EH (cell line): Measurements from ENCODE around the gene BMI1.

Experiments used
- DNase-seq: peaks from one replicate; pipeline ENCODE4 v3.0.0-alpha.2; 2015; ENCODE audit warnings: low read depth

BMI1 gene

GRCh38 chr10:22319980-22320558, 830 bp upstream of the BMI1 start:
- DNase-seq = no peak

DNA sequence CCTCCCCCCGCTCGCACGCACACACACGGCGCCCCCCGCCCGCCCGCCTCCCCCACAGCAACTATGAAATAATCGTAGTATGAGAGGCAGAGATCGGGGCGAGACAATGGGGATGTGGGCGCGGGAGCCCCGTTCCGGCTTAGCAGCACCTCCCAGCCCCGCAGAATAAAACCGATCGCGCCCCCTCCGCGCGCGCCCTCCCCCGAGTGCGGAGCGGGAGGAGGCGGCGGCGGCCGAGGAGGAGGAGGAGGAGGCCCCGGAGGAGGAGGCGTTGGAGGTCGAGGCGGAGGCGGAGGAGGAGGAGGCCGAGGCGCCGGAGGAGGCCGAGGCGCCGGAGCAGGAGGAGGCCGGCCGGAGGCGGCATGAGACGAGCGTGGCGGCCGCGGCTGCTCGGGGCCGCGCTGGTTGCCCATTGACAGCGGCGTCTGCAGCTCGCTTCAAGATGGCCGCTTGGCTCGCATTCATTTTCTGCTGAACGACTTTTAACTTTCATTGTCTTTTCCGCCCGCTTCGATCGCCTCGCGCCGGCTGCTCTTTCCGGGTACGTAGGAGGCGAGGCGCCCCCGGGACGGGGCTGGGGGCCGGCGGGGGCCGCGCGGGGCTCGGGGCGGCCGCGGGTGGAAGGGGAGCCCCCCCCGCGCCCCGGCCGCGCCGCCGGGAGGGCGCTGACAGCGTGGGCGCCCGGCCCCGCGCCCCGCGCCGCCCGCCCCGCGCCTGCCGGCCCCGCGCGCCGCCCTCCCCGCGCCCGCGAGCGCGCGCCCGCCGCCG, 441 bp downstream of the BMI1 start:
- peak; percentile 75 for DNase-seq

DNA sequence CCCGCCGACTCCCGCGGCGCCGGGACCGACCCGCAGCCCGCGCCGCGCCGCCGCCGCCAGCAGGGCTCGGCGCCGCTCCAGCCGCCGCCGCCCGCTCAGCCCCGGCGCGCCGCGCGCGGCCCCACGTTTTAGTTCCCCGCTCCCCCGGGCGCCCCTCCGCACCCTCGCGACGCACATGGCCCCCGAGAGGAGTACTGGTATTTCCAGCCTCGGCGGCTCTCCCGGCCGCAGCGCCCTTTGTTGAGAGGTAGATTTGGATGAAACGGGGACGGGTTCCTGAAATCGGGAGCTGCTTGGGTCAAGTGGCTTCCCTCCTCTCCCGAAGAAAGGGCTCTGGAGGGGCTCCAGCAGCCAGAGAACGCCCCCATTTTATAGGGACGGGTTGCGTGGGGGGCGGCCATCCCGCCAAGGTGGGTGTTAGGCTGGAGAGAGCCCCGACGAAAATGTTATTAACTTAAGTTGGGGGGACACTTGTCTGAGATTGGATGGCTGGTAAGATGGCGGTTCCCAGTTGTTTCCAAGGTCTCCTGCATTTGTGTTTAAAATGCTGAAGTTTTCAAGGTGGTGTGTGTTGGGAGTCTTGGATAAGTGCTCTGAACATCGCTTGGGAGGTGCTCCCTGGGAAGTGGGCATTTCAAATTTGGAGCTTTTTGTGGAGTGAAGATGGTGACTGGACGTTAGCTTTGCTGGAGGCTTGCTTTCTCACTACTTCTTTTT, 1.2 kb downstream of the BMI1 start:
- peak; percentile 18 for DNase-seq

DNA sequence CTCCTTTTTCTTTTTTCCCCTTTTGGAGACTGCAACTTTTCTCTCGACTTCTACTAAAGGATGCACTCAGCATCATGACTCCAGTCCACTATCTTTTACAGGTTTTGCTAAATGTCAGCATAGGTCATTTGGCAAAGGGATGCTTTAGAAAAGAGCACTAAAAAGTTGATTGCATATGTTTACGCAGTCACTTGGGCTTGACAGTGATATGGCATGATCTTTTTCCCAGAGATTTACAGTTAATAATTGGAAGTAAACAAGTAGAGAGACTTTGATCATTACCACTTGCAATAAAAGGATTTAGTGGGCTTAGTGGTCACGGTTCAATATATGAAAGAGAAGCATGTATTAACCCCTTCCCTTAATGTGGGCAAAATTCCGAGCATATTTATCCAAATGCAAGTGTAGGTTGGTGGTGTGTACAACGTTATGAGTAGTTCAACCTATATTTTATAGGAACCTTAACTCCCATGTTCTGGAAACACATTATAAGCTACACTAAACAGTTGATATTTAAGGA, 1.8 kb downstream of the BMI1 start:
- DNase-seq = no peak

DNA sequence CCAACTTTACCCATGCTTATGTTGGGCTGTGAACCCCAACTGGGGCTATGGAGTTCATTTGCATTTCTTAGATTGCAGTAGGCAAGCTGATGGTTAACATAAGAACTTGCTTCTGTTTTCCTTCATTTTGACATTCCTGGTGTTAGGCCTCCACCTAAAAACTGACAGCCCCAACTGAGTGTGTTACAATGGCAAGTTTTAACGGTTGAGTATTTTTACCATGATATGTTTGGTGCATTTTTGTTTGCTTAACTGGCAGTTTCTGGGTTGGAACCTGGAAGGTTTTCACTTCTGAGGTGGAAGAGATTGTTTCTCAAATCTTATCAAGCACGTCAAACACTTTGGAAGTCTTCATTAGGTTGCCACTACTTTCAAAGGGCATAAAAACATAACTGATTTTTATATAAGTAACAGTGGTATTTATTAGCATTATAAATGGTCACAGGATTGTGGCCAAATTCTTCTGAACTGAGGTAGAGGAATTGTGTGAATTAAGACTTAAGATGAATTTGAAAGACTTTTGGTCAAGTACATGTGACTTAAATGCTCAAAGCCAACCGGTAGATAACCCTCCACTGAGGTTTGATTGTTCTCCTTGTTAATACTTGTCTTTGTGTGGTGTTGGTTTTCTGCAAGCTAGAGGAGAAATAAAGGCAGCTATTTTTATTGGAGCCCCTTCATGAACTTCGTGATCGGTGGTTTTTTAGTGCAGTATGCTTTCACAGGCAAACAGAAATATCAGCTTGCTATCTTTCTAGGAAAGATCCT, 2.8 kb downstream of the BMI1 start:
- DNase-seq = no peak

GRCh38 chr10:22324413-22324812, 3.5 kb downstream of the BMI1 start:
- DNase-seq = no peak

GRCh38 chr10:22324893-22325271, 4.0 kb downstream of the BMI1 start:
- DNase-seq = no peak

DNA sequence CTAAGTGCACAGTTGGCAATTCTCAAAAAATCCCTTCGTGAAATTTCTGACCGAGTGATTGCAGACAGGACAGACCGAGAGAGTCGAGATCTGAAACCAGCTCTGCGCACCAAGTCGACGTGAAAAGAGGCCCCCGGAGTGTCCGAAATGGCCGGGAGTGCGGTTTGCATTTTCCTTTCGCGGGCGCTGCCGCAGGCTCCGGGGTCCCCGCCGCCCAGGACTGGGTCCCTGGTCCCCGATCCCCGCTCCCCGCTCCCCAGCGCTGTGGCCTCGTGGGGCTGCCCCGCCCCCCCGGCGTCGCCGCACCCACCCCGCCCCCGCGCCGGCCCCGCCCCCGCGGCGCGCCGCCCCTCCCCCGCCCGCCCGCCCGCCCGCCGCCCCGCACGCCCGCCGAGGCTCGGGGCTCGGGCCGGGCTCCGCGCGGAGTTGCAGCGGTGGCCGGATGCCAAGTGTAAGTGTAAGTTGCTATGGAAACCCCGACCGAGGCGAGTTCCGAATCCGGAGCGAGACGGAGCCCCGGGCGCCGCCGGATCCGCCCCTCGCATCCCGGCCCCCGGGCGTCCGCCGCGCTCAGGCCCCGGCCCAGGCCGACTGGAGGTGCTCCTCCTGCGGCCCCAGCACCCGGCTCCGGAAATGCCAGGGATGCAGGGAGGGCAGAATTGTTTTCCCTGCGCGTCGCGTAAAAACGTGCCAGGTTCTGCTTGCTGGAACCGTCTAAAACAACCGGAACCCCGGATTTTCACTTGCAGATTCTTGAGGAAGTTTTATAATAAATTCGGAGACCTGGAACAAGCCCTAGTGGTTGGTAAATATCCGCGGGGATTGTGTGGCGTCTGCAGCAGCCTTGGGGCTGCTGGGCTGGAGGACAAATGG, 4.6 kb downstream of the BMI1 start:
- DNase-seq = peak; percentile 75

DNA sequence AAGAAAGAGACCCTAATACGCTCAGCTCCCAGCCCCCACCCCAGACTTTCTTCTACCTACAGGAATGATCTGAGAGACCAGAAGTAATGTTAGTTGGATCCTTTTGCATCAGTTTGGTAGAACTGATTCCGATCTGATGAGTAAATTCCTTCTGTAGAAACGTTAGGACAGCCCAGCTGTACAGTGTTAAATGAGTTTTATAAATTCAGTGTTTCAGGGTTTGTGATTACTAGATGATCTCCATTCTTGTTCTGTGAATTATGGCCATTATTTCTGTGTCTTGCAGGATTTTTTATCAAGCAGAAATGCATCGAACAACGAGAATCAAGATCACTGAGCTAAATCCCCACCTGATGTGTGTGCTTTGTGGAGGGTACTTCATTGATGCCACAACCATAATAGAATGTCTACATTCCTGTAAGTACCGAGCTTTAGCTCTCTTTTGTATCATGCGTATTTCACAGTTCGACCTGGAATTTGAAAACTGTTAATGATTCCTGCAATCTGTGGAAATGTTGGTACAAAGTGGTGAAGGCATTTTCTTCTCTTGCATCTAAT, 5.3 kb downstream of the BMI1 start:
- no peak for DNase-seq

- no peak for DNase-seq
Observed at GRCh38 chr10:22329150-22329549, 8.3 kb downstream of the BMI1 start.

GRCh38 chr10:22332116-22332692, 11.3 kb downstream of the BMI1 start:
- DNase-seq = no peak

- DNase-seq = no peak
Observed at GRCh38 chr10:22333167-22333974, 12.5 kb downstream of the BMI1 start.

DNA sequence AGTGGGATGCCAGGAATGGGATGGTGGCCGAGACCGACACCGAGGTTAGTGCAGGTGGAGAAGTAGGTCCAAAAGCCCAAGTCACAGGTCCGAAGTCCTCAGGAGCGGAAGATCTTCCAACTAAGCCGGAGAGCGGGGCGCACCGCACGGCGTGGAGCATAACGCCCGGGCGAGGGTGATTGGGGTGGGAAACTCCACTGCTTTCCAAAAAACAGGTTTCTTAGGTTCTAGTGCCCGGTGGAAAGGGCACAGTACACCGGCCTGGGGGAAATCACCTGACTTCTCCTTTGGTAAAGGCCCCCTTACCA, 13.0 kb downstream of the BMI1 start:
- DNase-seq = no peak

DNA sequence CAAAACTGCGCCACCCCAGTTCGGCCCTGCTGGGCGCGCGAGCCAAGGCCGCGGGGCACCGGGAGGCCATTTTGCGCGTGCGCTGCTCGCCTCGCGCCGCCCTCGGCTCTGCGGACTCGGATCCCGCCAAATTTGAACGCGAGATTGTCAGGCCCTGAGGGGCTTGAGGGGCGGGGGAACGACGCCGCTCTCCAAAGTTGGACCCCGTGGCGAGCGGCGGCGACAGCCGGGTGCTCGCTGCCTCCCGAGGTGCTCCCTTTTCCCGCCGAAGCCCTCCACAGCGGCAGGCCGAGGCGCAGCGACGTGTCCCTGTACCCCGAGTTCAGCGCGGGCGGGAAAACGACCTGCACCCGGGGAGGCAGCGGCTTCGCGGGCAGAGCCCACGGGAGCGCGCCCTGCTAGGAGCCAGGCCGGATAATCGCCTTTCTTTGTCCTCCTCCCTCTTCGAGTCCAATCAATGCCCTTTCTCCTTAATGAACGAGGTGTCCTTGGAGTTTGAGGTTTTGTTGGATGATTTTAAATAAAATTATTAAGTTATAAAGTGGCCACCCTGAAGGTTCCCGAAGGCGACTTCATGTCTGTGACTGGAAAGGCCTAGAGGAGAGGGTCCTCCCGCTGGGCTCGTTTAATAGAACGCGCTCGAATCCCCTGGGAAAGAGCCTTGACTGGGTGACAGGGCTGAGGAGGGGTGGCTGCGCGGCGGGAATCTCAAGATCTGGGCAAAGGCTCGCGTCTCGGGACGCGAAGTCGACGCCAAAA, 13.7 kb downstream of the BMI1 start:
- no peak for DNase-seq

- DNase-seq = peak; percentile 62
Observed at GRCh38 chr10:22335173-22335933, 14.5 kb downstream of the BMI1 start.

DNA sequence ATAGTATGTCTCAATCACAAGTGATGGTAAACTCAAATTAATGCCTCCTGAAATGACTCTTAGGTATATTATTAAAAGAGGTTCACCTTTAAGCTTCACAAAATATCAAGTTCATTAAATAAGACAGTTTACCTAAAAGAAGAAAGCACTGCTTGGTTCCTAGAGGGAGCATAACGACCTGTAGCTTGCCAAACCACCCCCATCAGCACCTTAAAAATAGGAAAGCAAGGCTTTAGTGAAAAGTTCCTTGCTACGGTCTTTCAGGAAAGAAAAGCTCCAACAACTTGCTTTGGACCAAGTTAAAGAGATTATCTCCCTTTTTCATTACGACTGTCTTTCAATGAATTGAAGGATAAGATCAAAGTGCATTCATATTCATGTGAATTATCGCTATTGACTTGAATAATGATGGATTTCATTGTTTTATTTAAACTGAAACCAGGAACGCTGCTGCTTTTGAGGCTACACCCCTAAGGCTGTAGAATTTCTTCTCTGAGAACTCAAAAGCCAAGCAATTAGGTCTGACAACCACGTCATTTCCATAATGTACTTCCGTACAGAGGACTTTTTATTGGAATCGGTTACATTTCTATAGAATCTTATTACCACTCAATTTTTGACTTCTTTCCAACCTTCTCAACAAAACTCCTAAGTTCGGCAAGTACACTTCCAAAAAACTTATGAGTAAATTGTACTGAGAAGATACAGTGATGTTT, 17.4 kb downstream of the BMI1 start:
- DNase-seq = no peak

DNA sequence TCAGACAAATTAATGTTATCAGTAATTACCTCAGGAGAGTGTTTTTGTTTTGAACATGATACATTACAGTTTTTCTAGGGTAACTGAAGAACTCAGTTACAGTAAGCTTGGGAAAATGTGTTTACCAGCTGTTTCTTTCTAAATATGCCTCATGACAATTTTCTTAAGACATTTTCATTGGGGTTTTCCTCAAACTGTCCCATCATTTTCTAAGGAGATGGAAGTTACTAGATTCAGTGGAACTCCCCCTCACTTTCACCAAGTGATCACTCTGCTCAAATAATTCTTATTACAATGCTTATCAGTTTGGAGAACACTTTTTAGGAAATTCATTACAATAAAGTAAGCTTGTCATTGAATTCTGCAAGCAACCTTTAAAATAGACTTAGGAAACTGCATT, 18.0 kb downstream of the BMI1 start:
- no peak for DNase-seq
